Breast epithelium (tissue), 3 donors: Measurements from ENCODE around the gene FOXD4L3.
"Not testable (repeated sequence)": the region's sequence is repeated elsewhere in the genome, so short reads cannot be mapped to it uniquely, and the experiment has no call there.

Experiments used
- POLR2A ChIP-seq: fragments of 450-650 bp; IDR thresholded peaks from one replicate; pipeline ENCODE4 v1.6.1; 2016; ENCODE audit warnings: antibody characterized with exemption, mild to moderate bottlenecking, moderate library complexity
- TF ChIP-seq, protein P1 (sequence below), 3 donors: fragments of 450-650 bp; IDR thresholded peaks; one replicate each; pipeline ENCODE4 v1.5.1; 2016 to 2017; ENCODE audit warnings: antibody characterized with exemption in 3 of 3, mild to moderate bottlenecking in 3 of 3, moderate library complexity in 3 of 3

DNA sequence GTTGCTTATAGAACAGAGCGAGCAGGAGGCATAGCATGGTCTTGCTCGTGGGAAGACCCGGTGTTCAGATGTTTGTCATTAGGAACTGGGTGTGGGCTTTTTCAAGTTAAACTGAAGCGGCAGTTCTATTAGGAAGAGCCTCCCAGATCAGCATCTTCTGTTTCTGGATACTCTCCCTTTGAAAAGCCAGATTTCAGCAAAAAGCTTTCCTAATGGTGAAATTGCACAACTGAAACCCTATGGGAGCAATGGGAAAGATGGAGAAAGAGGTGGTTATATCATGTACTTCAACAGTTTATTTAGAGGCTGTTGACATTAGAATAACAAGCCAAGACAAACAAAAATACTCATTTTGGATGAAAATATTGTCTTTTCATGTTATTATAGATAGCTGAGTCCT, 41.3 kb downstream of the FOXD4L3 start:
- TF ChIP-seq, protein P1, sequence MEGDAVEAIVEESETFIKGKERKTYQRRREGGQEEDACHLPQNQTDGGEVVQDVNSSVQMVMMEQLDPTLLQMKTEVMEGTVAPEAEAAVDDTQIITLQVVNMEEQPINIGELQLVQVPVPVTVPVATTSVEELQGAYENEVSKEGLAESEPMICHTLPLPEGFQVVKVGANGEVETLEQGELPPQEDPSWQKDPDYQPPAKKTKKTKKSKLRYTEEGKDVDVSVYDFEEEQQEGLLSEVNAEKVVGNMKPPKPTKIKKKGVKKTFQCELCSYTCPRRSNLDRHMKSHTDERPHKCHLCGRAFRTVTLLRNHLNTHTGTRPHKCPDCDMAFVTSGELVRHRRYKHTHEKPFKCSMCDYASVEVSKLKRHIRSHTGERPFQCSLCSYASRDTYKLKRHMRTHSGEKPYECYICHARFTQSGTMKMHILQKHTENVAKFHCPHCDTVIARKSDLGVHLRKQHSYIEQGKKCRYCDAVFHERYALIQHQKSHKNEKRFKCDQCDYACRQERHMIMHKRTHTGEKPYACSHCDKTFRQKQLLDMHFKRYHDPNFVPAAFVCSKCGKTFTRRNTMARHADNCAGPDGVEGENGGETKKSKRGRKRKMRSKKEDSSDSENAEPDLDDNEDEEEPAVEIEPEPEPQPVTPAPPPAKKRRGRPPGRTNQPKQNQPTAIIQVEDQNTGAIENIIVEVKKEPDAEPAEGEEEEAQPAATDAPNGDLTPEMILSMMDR (IDR thresholded peaks at IDR 0.05): not testable (repeated sequence)
- TF ChIP-seq POLR2A: not testable (repeated sequence)
